Stimulated activated CD4-positive, alpha-beta T cell treated with anti-CD3 and anti-CD28 coated beads, Interleukin-12 subunit alpha, Interleukin-12 subunit beta, amount 100 ng/mL, for 4 hours (primary cell): ENCODE results near the gene PLEKHB2.
A peak's percentile ranks its signal among the peaks of the same experiment; 100 is the strongest.
"Not testable (repeated sequence)": the region's sequence is repeated elsewhere in the genome, so short reads cannot be mapped to it uniquely, and the experiment has no call there.

ENCODE experiments used
- DNase-seq: peaks from one replicate; pipeline ENCODE4 v3.0.0-alpha.2; 2020

Gene PLEKHB2

GRCh38 chr2:131145040-131145439, 39.9 kb downstream of the PLEKHB2 start:
- DNase-seq: no peak

- DNase-seq: no peak
Measured at GRCh38 chr2:131146231-131146630, 41.1 kb downstream of the PLEKHB2 start.

GRCh38 chr2:131146749-131147148, 41.6 kb downstream of the PLEKHB2 start:
- no peak for DNase-seq

- DNase-seq: no peak
Measured at GRCh38 chr2:131148426-131148825, 43.3 kb downstream of the PLEKHB2 start.

- DNase-seq: not testable (repeated sequence)
Measured at GRCh38 chr2:131150109-131150508, 45.0 kb downstream of the PLEKHB2 start.

GRCh38 chr2:131151398-131151797, 46.3 kb downstream of the PLEKHB2 start:
- no peak for DNase-seq

- DNase-seq: no peak
Measured at GRCh38 chr2:131152074-131152473, 46.9 kb downstream of the PLEKHB2 start.

- no peak for DNase-seq
Measured at GRCh38 chr2:131153529-131153928, 48.4 kb downstream of the PLEKHB2 start.

- DNase-seq: peak; percentile 71
Measured at GRCh38 chr2:131154071-131154531, 49.0 kb downstream of the PLEKHB2 start.

- no peak for DNase-seq
Measured at GRCh38 chr2:131154647-131155046, 49.5 kb downstream of the PLEKHB2 start.

GRCh38 chr2:131155208-131155855, 50.2 kb downstream of the PLEKHB2 start:
- DNase-seq: no peak

GRCh38 chr2:131156452-131157149, 51.5 kb downstream of the PLEKHB2 start:
- no peak for DNase-seq

GRCh38 chr2:131165562-131165961, 60.4 kb downstream of the PLEKHB2 start:
- not testable (repeated sequence) for DNase-seq

GRCh38 chr2:131168538-131168937, 63.4 kb downstream of the PLEKHB2 start:
- no peak for DNase-seq

GRCh38 chr2:131178050-131178449, 72.9 kb downstream of the PLEKHB2 start:
- DNase-seq: not testable (repeated sequence)

- DNase-seq: not testable (repeated sequence)
Measured at GRCh38 chr2:131178721-131179418, 73.7 kb downstream of the PLEKHB2 start.

- not testable (repeated sequence) for DNase-seq
Measured at GRCh38 chr2:131181451-131181850, 76.3 kb downstream of the PLEKHB2 start.

- DNase-seq: not testable (repeated sequence)
Measured at GRCh38 chr2:131193421-131193820, 88.3 kb downstream of the PLEKHB2 start.

- DNase-seq: not testable (repeated sequence)
Measured at GRCh38 chr2:131196186-131196585, 91.0 kb downstream of the PLEKHB2 start.
